ENCODE measurements around the gene ARNT2.

Gene ARNT2

GRCh38 chr15:80411788-80412288, 7.7 kb downstream of the ARNT2 start:
- DNase-seq (ENCODE audit: low read depth in 3 of 3) = no peak

- DNase-seq (ENCODE audit: low read depth in 3 of 3) = no peak
These were observed 10.6 kb downstream of the ARNT2 start for GRCh38 chr15:80414546-80415357.

DNA sequence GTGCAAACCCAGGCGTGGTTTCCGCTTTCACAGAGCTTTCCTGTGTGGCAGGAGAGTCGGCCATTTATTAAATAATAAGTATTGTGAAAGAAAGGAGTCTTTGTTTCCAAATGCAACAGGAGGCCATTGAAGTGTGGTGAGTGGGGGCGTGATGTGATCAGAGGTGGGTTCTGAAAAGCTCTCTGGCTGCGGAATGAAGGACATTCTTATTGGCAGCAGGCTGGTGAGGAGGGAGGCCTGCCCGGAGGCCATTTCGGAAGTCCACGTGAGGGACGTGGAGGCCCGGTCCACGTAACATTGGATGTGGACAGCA, 11.1 kb downstream of the ARNT2 start:
- DNase-seq (ENCODE audit: low read depth in 3 of 3) = no peak

GRCh38 chr15:80416702-80417101, 12.5 kb downstream of the ARNT2 start:
- no peak for DNase-seq (ENCODE audit: low read depth in 3 of 3)

- no peak for DNase-seq (ENCODE audit: low read depth in 3 of 3)
These were observed 14.8 kb downstream of the ARNT2 start for GRCh38 chr15:80418892-80419537.

DNA sequence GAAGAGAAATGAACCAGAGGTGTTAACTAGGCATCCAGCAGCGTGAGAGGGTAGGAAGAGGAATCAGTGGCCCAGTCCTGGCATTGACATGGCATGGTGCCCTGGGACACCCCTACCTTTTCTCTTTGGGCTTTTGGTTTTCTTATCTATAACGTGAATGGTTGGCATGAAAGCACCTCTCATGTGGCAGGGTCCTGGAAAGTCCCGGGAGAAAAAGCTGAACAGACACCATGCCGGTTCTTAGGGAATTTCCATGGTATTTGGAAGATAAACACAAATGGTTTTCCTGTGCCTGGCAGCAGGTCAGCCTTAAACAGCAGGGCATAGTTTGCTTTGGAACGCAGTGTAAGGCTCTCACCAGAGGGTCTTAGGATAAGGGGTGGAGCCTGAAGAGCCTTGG, 15.4 kb downstream of the ARNT2 start:
- DNase-seq (ENCODE audit: low read depth in 3 of 3) = no peak

- no peak for DNase-seq (ENCODE audit: low read depth in 3 of 3)
These were observed 16.5 kb downstream of the ARNT2 start for GRCh38 chr15:80420658-80421057.

GRCh38 chr15:80423215-80423614, 19.0 kb downstream of the ARNT2 start:
- no peak for DNase-seq (ENCODE audit: low read depth in 3 of 3)

GRCh38 chr15:80424381-80424780, 20.2 kb downstream of the ARNT2 start:
- no peak for DNase-seq (ENCODE audit: low read depth in 3 of 3)

GRCh38 chr15:80426316-80426715, 22.1 kb downstream of the ARNT2 start:
- no peak for DNase-seq (ENCODE audit: low read depth in 3 of 3)

DNA sequence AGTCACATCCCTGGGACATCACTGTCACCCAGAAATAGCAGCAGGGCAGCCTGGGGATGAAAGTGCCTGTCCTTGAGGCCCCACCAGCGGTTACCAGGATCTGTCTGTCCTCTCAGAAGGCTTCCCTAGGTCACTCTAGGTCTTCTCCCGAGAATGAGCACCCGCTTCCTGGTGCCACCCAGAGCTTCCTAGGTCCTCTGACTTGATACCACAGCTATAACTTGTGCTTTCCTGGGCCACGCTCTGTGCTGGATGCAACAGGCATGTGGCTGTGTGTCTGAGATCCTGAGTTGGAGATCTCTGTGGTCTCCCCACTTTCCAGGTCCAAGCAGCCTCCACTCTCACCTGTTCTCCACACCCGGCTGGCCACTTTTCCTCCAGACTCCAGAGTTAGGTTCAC, 25.8 kb downstream of the ARNT2 start:
- no peak for DNase-seq (ENCODE audit: low read depth in 3 of 3)

DNA sequence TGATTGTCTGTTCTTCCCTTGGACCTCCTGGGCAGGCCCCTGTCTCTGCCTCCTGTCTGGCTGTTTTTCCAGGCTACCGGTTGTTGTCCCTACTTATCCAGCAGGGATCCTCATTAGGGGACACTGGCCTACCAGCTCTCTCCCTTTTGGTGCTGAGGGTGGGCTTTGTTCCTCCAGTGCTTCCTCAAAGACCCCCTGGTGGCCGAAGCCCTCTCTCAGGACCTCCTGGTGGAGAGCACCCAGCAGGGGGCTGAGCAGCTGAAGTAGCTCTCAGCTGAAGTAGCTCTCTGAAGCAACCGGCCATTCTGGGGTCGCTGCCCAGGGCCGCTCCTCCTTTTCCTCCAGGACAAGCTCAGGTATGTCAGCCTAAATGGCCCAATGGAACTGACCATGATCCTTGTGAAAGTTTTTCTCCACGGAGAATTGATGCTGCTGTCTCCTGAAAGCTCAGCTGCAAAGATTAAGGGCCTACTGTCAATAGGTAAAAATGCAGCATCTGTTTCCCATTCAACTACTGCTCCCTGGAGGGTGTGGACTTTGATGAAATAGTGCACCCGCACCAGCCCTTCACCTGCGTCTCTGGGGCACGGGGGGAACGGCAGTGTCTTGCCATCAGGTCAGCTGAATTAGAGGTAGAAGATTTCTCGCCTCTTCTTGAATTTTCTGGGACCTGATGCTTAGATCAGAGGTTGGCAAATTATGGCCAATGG, 27.6 kb downstream of the ARNT2 start:
- DNase-seq (ENCODE audit: low read depth in 3 of 3) = no peak

GRCh38 chr15:80432345-80432702, 28.1 kb downstream of the ARNT2 start:
- no peak for DNase-seq (ENCODE audit: low read depth in 3 of 3)

DNA sequence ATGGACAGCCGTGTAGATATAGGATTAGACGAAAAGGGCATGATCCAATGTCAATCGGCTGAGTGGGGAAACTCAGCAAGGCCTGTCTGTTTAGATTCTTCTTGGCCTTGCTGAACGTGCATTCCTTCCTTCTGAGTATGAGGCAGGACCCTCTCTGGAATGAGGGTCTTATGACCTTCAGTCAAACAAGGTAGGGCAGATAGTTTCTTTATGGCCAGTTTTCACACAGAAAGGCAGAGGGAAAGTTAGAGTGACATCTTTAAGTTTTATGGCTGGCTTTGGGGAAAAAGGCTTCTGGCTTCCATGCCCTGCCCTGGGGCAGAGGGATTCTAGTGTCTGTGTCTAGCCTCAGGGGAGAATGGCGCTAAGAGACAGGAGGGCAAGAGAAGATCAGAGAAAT, 29.7 kb downstream of the ARNT2 start:
- DNase-seq (ENCODE audit: low read depth in 3 of 3) = no peak

- no peak for DNase-seq (ENCODE audit: low read depth in 3 of 3)
These were observed 30.9 kb downstream of the ARNT2 start for GRCh38 chr15:80434926-80435720.

GRCh38 chr15:80436511-80437307, 32.5 kb downstream of the ARNT2 start:
- DNase-seq (ENCODE audit: low read depth in 3 of 3) = no peak

DNA sequence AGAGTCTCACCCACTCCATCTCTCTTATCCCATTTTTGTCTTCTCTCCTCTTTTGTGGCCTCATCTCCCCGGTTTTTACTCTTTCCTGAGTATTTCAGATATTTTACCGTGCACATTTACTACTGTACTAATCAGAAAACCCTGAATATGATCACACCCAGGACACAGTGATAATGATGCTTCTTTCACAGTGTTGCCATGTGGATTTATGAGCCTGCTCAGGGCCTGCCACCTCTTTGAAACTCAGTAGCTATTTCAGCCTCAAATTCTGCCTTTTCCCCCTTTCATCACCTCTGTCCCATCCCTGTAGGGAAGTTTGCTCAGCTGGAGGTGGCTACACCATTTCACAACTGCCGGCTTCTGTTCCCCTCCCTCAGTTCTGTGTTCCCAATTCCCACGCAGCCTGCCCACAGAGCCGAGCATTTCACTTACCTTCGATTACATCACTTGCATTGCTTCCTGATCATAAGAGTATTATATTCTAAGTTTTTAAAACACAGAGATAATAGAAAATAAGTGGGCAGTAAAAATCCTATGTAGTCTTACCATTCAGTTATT, 33.2 kb downstream of the ARNT2 start:
- DNase-seq (ENCODE audit: low read depth in 3 of 3) = no peak

DNA sequence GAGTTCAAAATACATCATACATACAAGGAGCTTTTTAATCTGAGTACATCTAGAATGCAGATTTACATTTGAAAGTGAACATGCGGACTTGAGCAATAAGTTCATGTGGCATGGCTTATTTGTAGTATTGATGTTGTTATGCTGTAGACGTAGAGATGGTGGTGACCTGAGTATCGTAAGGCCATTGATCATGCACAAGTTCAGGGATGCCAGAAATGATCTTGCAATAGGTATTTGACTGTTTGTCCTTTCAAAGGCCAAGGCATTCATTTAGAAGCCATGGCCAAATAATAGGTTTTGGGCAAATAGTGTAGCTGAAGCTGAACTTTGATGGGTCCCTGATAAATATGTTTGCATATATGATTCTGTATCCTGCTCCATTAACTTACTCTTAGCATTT, 35.0 kb downstream of the ARNT2 start:
- DNase-seq (ENCODE audit: low read depth in 3 of 3) = no peak

GRCh38 chr15:80440024-80440423, 35.8 kb downstream of the ARNT2 start:
- no peak for DNase-seq (ENCODE audit: low read depth in 3 of 3)

- DNase-seq (ENCODE audit: low read depth in 3 of 3) = no peak
These were observed 36.9 kb downstream of the ARNT2 start for GRCh38 chr15:80441041-80441440.

GRCh38 chr15:80441714-80442113, 37.5 kb downstream of the ARNT2 start:
- DNase-seq (ENCODE audit: low read depth in 3 of 3) = no peak
